GM19043 (cell line): ENCODE measurements around the gene CNOT8.
"Not testable (repeated sequence)": the region's sequence is repeated elsewhere in the genome, so short reads cannot be mapped to it uniquely, and the experiment has no call there.

Experiments
- ATAC-seq: cut with Tn5 transposase; IDR thresholded peaks from one replicate; pipeline ENCODE4 v1.9.1; 2021; ENCODE audit warnings: low read depth; ENCODE audit not compliant: unreplicated experiment

The CNOT8 gene

DNA sequence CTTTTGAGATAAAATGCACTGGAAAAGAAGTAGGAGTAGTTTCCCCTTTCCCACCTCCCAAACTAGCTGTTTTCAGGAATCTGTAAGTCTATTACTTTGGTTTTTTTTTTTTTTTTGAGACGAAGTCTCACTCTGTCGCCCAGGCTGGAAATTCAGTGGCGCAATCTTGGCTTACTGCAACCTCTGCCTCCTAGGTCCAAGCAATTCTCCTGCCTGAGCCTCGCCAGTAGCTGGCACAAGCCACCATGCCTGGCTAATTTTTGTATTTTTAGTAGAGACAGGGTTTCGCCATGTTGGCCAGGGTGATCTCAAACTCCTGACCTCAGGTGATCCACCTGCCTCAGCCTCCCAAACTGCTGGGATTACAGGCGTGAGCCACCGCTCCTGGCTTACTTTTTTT lies 47.2 kb downstream of the CNOT8 start:
- not testable (repeated sequence) for ATAC-seq

DNA sequence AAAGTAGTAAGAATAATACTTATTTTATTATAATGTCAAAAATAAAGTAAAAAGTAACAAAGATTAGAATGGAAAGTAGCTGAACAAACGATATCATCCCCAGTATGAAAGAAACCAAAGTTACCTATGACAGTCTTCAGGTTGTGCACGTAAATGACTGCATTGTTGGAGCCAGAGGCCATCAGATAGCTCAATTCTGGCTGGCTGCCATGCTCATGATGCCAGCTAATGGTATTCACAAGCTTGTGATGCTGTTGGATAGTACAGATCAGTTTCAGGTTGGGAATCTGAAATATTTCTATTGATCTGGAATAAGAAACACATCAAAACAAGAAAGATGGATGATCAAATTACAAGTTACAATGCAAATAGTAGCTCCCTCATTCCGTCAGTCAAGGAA lies 58.4 kb downstream of the CNOT8 start:
- no peak for ATAC-seq

DNA sequence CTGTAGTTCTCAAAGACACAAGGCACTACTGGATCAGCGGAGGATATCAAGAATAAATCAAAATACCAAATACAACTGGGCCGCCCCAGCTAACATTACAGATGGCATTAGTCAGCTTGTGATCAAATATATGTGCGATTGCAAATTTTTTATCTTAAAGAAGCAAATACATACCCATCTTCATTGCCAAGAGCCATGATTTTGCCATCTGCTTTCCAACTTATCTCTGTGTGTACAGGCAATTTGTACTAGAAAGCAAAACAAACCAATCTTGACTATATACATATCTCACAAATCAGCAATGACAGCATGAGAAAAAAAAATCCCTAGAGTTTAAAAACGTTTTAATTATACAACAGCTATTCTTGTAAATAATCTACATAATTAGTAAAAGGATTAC lies 59.3 kb downstream of the CNOT8 start:
- ATAC-seq: no peak

DNA sequence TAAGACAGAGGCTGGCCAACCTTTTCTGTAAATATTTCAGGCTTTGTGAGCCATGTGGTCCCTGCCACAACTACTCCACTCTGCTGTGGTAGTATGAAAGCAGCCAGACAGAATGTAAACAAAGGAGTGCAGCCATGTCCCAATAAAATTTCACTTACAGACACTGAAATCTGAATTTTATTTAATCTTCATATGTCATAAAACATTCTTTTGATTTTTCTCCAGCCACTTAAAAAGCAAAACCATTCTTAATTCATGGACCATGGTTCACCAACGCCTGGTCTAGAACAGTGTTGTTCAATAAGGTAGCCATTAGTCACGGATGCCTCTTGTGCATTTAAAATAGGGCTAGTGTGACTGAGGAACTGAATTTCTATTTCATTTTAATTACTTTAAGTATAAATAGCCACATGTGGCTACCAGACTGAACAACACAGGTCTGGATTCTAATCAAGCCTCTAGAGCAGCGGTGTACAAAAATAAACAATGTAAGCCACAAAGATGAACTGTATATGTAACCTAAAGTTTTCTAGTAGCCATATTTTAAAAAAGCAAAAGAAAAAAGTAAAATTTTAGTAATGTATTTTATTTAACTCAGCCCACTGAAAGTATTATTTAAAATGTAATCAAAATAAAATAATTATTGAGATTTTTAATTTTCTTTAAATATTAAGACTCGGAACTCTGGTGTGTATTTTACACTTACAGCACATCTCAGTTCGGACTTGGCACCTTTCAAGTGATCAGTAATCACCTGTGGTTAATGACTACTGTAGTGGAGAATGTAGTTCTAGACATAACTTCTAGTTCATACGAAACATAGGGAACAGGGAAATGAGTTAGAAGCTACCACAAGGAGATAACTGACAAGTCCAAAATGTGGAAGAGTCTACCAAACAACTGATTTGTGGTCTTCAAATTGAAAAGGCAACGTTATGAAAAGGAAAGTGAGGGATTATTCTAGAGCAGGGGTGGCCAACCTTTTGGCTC lies 65.3 kb downstream of the CNOT8 start:
- no peak for ATAC-seq
